Right hindlimb (tissue), 1 donor: ENCODE results near the gene PLEKHA6.

Experiments
- DNase-seq: peaks from one replicate; pipeline ENCODE4 v3.0.0-alpha.2; 2018

The PLEKHA6 gene

GRCh38 chr1:204203206-204203767 lies 156.4 kb downstream of the PLEKHA6 start:
- no peak for DNase-seq

DNA sequence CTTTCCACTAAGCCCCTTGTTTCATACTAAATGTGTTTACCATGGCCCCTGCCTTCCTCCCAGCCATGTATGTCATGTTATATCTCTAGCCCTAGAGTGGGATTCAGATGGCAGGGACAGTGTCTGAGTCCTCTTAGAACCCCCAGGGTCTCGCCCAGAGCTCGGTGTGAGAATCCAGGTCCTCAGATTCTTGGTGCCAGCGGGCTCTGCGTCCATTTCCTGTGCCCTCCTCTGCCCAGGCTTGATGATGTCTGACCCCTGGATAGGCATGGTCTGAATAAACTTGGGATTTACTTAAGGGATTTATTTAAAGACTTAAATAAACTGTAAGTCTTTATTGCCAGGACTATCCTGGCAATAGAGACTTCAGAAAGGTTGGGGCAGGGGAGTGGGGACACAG lies 157.2 kb downstream of the PLEKHA6 start:
- DNase-seq, result no peak

DNA sequence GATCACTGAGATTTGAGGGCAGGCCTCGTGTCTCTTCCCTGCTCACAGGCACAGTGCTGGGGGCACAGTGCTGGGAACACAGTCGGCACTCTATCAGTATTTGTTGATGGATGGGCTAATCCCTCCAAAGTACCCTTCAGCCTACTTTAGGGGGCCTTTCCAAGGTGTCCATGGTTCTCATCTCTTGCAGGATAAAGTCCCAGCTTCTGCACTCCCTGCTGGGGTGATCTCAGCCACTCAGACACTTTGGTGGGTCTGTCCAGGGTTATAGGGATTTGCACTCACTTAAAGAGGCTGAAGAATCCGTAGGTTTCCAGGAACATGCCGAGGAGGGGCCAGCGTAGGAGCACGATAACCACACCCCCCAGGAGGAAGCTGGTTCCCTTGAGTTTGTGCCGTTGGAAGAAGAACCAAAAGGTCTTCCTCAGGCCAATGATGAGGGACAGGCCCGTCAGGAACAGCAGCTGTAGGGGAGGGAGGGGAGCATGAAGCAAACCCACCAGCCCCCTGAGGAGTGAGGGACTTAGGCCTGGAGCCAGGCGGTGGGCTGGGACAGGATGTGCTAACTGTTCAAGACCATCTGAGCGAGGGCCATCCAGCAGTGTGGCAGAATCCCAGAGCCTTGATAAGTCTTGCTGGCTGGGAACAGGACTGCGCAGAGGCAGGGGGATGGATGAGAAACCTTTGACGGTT lies 158.2 kb downstream of the PLEKHA6 start:
- DNase-seq, result no peak

GRCh38 chr1:204199579-204199978 lies 160.2 kb downstream of the PLEKHA6 start:
- DNase-seq, result no peak

DNA sequence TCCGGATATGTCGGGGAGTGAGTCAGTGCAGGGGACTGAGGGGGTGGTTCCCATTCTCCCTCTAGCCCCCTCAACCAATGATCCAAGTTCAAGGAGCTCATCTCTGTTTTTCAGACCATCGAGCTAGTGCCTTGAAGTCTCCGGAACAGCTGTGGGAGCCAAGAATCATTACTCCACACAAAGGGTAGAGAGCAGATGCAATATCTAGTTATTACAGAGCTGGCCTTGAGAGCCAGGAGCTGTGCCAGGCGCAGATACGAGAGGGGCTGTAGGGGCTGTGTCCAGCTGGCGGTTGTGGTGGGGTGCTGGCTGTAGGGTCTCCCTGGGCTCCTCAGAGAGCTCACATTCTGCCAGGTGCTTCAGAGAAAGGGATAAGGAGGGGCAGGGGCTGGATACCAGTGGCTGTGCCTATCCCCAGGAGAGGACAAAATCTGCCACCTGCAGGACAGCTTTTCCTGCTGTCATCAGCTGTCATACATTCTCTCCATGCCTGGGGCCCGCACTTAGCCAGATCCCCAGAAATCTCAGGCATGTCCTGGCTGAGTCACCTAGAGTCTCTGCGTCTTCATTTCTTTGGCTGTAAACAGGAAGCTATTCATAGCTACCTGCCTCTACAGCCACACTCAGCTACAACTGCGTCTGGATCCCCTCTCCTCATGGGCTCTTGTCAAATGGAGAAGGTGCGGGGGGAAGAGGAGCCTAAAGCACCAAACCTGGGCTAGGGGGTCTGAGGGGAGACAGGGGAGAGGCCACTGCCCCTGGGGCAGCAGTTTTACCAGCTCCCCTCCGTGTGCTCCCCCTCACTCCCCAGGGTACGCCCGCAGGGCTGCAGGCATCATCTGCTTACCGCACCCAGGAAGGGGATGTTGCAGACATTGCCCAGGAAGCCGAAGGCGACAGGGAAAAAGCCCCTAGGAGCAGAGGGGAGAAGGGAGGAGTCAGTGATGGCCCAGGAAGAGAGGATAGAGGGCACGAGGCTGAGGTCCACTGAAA lies 161.1 kb downstream of the PLEKHA6 start:
- no peak for DNase-seq

DNA sequence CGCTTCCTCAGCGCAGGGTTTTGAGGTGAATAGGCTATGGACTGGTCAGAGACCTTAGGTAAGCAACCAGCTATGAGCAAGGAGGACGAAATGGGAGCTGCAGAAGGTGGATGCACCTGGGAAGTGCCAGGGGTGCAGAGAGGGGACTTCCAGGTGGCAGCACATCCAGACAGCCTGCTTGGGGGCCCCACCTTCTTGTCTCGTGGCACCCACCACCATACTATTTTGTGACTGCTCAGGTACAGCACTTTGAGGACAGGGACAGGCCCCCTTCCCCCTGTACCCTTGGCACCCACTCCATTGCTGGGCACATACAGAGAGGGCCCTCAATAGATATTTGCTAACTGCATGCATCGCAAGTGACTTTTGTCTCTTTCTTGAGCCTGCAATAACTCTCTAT lies 162.7 kb downstream of the PLEKHA6 start:
- no peak for DNase-seq

DNA sequence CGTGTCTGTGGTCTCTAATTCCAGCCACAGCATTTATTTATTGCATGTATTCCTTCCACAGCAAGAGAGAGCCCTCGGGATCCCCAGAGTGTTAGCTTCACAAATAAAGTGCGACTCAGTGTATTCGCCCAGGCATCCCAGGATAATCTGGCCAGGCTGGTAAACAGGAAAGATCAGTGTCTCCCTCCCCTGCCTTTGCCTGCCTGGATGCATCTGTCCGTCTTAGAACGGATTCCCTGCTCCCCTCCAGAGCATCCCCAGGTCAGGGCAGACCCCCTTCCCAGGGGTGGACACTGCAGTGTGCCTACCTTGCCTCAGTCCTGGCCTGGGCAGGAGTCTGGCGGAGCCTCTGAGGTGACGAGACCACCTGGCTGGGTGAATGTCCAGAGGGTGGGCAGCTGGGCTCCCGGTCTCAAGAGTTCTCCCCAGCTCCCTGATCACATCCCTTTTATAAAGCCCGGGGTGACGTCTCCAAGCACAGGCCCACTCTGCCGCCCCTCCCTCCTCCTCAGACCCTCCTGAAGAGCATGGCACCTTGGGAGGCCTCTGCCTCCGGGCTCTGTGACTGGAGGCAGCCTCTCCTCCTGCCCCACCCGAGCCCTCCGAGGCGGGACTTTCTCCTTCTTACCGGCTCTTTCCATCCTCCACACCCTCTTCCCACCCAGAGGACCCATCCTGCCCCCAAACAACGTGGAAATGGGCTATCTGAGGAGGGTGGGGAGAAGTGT lies 163.5 kb downstream of the PLEKHA6 start, which contains the start of gene KISS1:
TSS of gene KISS1 (minus strand) at position 424 of the 728 bp plus-strand sequence. CDS start 3,615 bp downstream, outside the sequence.
- no peak for DNase-seq

DNA sequence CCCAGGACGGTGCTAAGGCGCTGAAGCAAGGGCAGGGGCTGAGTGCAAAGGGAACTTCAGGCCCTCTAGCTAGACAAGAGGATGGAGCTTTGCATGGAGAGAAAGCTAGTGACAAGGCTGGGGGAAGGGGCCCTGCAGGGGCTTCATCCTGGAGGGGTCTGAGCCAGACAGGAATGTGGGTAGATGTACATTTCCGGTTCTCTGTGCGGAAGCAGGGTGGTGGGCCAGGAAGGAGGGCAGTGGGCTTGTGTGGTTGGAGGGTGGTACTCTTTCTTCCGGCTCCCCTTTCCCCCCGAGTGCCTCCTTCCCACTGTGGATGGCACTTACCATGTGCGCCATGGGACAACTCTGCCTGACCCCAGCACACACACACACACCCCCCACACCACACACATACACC lies 165.0 kb downstream of the PLEKHA6 start:
- no peak for DNase-seq

DNA sequence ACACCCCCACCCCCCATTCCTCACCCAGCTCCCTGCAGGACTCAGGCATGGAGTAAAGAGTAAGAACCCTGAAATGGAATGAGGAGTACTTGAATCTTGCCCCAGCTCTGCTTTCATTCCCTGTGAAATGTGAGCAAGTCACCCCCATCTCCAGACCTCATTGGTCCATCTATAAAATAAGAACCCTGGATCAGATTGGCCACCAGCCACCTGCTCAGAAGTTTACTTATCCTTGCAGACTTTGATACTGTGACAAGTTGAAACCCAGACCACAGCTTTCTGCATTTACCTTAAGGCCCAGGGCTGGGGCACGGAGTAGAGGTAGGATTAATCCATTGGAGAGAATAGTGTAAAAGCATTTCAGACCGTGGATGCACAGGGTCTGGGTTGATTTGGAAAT lies 165.6 kb downstream of the PLEKHA6 start:
- no peak for DNase-seq

DNA sequence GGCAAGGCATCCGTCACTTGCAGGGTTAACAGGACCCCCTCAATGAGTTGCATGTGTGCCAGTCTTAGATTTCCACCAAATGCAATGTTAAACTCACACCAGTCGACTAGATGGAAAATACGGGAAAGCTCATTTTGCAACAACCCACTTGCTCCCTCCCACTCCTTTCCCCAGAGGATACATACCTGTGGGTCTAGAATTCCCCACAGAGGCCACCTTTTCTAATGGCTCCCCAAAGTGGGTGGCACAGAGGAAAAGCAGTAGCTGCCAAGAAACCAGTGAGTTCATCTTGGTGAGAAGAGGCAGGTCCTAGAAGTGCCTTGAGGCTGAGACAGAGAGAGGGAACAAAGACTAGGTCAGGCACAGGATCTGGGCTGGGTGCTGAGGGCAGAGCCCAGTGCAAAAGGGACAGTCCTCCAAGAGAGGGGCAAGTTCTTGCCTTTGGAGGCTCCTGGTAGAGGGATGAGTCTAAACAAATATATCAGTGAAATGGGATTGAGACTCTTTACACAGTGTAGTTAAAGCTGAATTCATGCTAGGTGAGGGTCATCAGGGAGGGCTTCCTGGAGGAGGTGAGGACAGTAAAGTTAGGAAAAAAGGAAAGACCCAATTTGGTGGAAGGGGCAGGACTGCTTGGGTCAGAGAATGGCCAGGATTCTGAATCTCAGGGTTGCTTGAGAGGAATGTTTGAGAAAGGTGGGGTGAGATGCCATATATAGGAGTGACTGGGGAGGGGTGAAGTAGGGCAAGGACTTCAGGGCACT lies 167.0 kb downstream of the PLEKHA6 start:
- no peak for DNase-seq

GRCh38 chr1:204192046-204192445 lies 167.7 kb downstream of the PLEKHA6 start:
- no peak for DNase-seq

- no peak for DNase-seq
These were observed 168.3 kb downstream of the PLEKHA6 start for GRCh38 chr1:204191456-204191855.

GRCh38 chr1:204190212-204191211 lies 169.2 kb downstream of the PLEKHA6 start:
- no peak for DNase-seq

DNA sequence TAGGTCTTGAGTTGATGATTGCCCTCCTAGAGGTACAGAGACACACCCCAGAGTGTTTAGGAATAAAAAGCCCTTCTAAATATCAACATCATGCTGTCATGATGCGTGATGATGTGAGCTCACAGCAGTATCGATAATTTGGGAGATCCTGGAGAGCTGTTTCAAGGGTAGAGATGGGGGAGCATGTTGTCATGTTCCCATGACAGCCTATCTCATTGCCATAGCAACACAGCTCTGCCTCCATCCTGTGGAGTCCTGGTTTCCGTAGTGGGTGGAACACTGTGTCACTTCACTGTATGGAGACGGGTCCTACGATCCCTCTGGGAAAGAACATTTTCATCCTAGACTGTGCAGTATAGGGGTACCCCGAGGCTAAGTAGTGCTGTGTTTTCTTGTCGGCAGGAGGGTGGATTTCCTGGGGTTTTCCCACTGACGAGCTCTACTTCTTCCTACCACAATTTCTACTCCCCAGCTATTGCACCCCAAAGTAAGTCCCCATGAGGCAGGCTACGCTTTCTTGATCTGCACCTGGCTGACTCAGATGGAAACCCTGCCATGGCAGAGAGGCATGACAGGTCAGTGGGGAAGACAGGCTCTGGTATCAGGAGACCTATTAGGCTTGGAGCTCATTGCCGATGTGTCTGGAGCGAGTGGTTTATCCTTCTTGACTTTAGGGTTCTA lies 170.6 kb downstream of the PLEKHA6 start:
- DNase-seq, result no peak

DNA sequence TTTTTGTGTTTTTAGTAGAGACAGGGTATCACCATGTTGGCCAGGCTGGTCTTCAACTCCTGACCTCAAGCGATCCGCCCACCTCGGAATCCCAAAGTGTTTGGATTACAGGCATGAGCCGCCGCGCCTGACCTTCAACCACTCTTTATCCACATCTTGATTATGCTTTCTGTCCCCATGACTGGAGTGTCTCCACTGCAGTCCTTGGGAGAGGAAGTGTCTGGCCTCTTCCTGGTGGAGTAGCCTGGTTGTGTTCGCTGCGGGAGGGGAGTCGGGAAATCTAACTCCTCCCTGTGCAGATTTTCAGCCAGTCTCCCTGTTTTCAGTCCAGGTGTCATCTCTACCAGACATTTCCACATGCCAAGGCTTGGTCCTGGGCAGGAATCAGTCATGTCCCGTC lies 173.1 kb downstream of the PLEKHA6 start:
- DNase-seq, result no peak

GRCh38 chr1:204181116-204181515 lies 178.6 kb downstream of the PLEKHA6 start:
- DNase-seq, result no peak

- DNase-seq, result no peak
These were observed 179.6 kb downstream of the PLEKHA6 start for GRCh38 chr1:204180133-204180532.

DNA sequence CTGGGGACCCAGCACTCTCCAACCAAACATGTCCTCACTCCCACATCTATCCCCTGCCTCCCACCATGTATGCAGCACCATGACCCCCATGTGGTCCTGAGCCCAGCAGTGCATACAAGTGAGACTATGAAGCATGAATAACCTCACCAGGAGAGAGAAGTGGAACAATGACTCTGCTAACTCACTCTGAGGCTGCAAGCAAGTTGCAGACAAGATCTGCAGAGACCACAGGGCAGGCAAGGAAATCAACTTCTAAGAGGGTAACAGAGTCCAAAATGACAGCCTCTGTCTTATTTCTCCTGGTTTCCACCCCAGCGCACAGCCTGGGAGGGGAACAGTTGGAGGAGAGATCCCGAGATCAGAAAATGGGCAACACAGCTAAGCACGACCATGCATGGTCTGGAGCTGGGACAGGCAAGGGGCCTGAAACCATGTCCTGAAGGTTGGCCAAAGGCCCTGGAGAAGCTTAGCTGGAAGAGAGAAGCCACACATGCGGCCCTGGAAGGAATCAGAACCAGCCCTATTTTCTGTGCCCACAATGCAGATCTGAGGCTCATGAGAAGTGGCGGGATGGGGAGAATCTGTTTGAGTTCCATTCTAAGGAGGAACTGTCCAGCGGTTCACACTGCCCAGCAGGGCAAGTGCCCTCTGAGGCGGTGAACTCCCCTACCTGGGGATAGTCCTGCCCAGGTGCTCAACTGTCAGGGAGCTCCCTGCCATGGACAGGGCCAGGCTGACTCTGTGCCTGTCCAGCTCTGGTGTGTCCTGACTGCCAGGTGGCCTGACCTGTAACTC lies 181.0 kb downstream of the PLEKHA6 start:
- no peak for DNase-seq

DNA sequence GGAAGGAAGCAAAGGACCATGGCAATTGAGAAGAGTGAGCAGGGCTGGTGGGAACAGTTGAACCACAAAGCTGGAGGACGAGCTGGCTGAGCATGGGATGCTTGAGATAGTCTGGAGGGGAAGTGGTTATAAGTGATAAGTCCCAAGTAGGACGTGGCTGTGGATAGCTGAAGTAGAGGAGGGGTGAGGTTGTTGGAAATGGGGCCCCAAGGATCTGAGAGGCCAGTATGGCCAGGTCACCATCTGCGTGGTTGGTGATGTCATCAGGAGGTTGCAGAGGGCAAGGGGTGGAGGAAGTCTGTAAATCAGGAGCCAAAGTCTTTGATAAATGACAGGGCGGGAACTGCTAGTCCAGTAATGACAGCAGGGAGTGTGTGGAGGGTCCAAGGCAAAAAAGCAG lies 182.6 kb downstream of the PLEKHA6 start:
- DNase-seq, result no peak
